Suprapubic skin (tissue), 4 donors: ENCODE data around the gene TRAF7. TPM values are rescaled to one million over a fixed set of nuclear protein-coding genes. Genes with fewer than 3 reads are reported as not detected.

Experiments used
- DNase-seq, 2 donors: peaks; one replicate each; pipeline ENCODE4 v3.0.0-alpha.2; 2019; ENCODE audit warnings: low spot score in 2 of 2
- H3K27ac ChIP-seq: fragments of 200-600 bp; sonication (generic); one replicate; pipeline ENCODE4 v1.5.1; 2019
- H3K27me3 ChIP-seq: fragments of 200-600 bp; sonication (generic); one replicate; pipeline ENCODE4 v1.5.1; 2019
- H3K36me3 ChIP-seq: fragments of 200-600 bp; sonication (generic); one replicate; pipeline ENCODE4 v1.5.1; 2019
- H3K4me1 ChIP-seq: fragments of 200-600 bp; sonication (generic); one replicate; pipeline ENCODE4 v1.5.1; 2019
- H3K4me3 ChIP-seq: fragments of 200-600 bp; sonication (generic); one replicate; pipeline ENCODE4 v1.5.1; 2019; ENCODE audit warnings: mild to moderate bottlenecking
- H3K9me3 ChIP-seq: fragments of 200-600 bp; sonication (generic); one replicate; pipeline ENCODE4 v1.5.1; 2019
- CTCF ChIP-seq, 2 donors: fragments of 200-600 bp in 1 of 2; fragments of 450-650 bp in 1 of 2; sonication (generic) in 1 of 2; IDR thresholded peaks; one replicate each; pipeline ENCODE4 v1.5.1; 2016 to 2019; ENCODE audit warnings: antibody characterized with exemption in 2 of 2, mild to moderate bottlenecking in 1 of 2, moderate library complexity in 1 of 2
- EP300 ChIP-seq: sonication (generic); formaldehyde crosslinking; IDR thresholded peaks from one replicate; pipeline ENCODE4 v1.6.1; 2017; ENCODE audit warnings: antibody characterized with exemption
- POLR2A ChIP-seq, 2 donors: fragments of 450-650 bp; IDR thresholded peaks; one replicate each; pipeline ENCODE4 v1.6.1; 2017; ENCODE audit warnings: antibody characterized with exemption in 2 of 2, mild to moderate bottlenecking in 2 of 2, moderate library complexity in 2 of 2
- POLR2AphosphoS5 ChIP-seq, 3 donors: sonication (generic); formaldehyde crosslinking; IDR thresholded peaks; one replicate each; pipeline ENCODE4 v1.6.1; 2017; ENCODE audit warnings: antibody characterized with exemption in 3 of 3
- WGBS: methylation state at CpG from one replicate; pipeline ENCODE4 v1.1.5; 2018; 5-methylcytosine and 5-hydroxymethylcytosine counted together
- total RNA-seq, 4 donors: library from RNA; depleted of rRNA; stranded (reverse); fragments of >200 nt; gene quantifications; one replicate each; pipeline ENCODE4 v1.1.0, GENCODE V29; 2016

TRAF7 gene
- total RNA-seq, 4 donors from 2014 or later: 53.4 to 74.7 (median 66.5) TPM

- Histone ChIP-seq H3K27ac (peak overlapping the region; percentile 35), H3K4me3 (peak overlapping the region; percentile 36), H3K4me1 (peaks cover 13% of the 10 kb centered on the region), H3K27me3 (no peaks in the 10 kb centered on the region), H3K9me3 (no peaks in the 10 kb centered on the region), H3K36me3 (peaks cover 34% of the 10 kb centered on the region)
- 65% methylated on average over 7 of the region's 31 CpGs for WGBS
- no peak for DNase-seq
- no peak for TF ChIP-seq EP300
- no peak for TF ChIP-seq CTCF (IDR thresholded peaks at IDR 0.05)
- TF ChIP-seq POLR2AphosphoS5 (IDR thresholded peaks at IDR 0.05): no peak
- TF ChIP-seq POLR2A (IDR thresholded peaks at IDR 0.05): no peak
Observed at GRCh38 chr16:2179576-2179975, 24.0 kb downstream of the TRAF7 start.

- H3K27me3 ChIP-seq: no peaks in the 10 kb centered on the region
- no peak for DNase-seq
- no peaks in the 10 kb centered on the region for H3K9me3 ChIP-seq
- no peak overlapping the region for H3K4me3 ChIP-seq
- H3K27ac ChIP-seq: no peak overlapping the region
- peaks cover 13% of the 10 kb centered on the region for H3K4me1 ChIP-seq
- WGBS: 92% methylated on average over 25 of the region's 43 CpGs
- no peak for TF ChIP-seq EP300
- TF ChIP-seq CTCF (IDR thresholded peaks at IDR 0.05): no peak
- TF ChIP-seq POLR2A (IDR thresholded peaks at IDR 0.05): no peak
- no peak for TF ChIP-seq POLR2AphosphoS5 (IDR thresholded peaks at IDR 0.05)
- peaks cover 25% of the 10 kb centered on the region for H3K36me3 ChIP-seq
Observed at GRCh38 chr16:2180461-2180860, 24.9 kb downstream of the TRAF7 start.

GRCh38 chr16:2180962-2181923 lies 25.7 kb downstream of the TRAF7 start:
- TF ChIP-seq POLR2A (IDR thresholded peaks at IDR 0.05) (no peak), POLR2AphosphoS5 (IDR thresholded peaks at IDR 0.05) (no peak), CTCF (IDR thresholded peaks at IDR 0.05) (no peak), EP300 (no peak)
- Histone ChIP-seq H3K9me3 (no peaks in the 10 kb centered on the region), H3K4me1 (peaks cover 13% of the 10 kb centered on the region), H3K27me3 (no peaks in the 10 kb centered on the region), H3K36me3 (peaks cover 18% of the 10 kb centered on the region), H3K4me3 (no peak overlapping the region), H3K27ac (no peak overlapping the region)
- DNase-seq: no peak
- 82% methylated on average over 19 of the region's 46 CpGs for WGBS

GRCh38 chr16:2181952-2182351 lies 26.4 kb downstream of the TRAF7 start:
- Histone ChIP-seq H3K27ac (no peak overlapping the region), H3K27me3 (no peaks in the 10 kb centered on the region), H3K36me3 (peaks cover 10% of the 10 kb centered on the region), H3K4me1 (peaks cover 13% of the 10 kb centered on the region), H3K9me3 (no peaks in the 10 kb centered on the region), H3K4me3 (no peak overlapping the region)
- TF ChIP-seq POLR2AphosphoS5 (IDR thresholded peaks at IDR 0.05): no peak
- TF ChIP-seq EP300: no peak
- no peak for TF ChIP-seq POLR2A (IDR thresholded peaks at IDR 0.05)
- TF ChIP-seq CTCF (IDR thresholded peaks at IDR 0.05): no peak
- DNase-seq: no peak
- WGBS: 98% methylated on average over 10 of the region's 20 CpGs

GRCh38 chr16:2183671-2184070 lies 28.1 kb downstream of the TRAF7 start:
- TF ChIP-seq EP300: no peak
- Histone ChIP-seq H3K27me3 (no peaks in the 10 kb centered on the region), H3K4me1 (peaks cover 13% of the 10 kb centered on the region), H3K27ac (no peak overlapping the region), H3K36me3 (no peaks in the 10 kb centered on the region), H3K9me3 (no peaks in the 10 kb centered on the region), H3K4me3 (no peak overlapping the region)
- WGBS: 95% methylated on average over 23 of the region's 30 CpGs
- no peak for DNase-seq
